Fibroblast of mammary gland (primary cell): ENCODE results near the gene ASTN2.

Experiments used
- DNase-seq: peaks from one replicate; pipeline ENCODE4 v3.0.0-alpha.2; 2010; ENCODE audit warnings: low read depth
- H3K4me3 ChIP-seq: 2 replicates; pipeline ENCODE4 v1.5.1; 2011; ENCODE audit warnings: low read depth, mild to moderate bottlenecking, low read length, moderate library complexity; ENCODE audit not compliant: control insufficient read depth
- CTCF ChIP-seq: conservative IDR thresholded peaks from 2 replicates; pipeline ENCODE4 v1.5.1; 2011; ENCODE audit warnings: low read depth, low read length, inconsistent platforms; ENCODE audit not compliant: control insufficient read depth, insufficient read depth

The ASTN2 gene

DNA sequence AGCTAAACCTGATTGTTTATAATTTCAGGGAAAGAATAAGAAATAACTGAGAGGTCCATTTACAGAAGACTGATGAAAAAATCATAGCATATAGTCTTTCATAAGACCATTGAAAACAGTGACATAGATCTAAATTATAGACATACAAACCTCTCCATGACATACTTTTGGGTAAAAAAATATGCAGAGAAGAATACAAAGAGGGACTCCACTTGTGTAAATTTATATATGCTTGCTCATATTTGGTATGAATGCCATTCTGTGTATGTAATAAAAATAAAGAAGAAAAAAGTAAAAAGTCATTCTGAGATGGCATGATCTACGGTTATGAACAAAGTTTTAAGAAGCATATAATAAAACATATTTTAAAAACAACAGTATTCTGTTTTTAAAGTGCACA, 310.7 kb downstream of the ASTN2 start:
- TF ChIP-seq CTCF: no peak
- DNase-seq: no peak
- no peak overlapping the region for H3K4me3 ChIP-seq

DNA sequence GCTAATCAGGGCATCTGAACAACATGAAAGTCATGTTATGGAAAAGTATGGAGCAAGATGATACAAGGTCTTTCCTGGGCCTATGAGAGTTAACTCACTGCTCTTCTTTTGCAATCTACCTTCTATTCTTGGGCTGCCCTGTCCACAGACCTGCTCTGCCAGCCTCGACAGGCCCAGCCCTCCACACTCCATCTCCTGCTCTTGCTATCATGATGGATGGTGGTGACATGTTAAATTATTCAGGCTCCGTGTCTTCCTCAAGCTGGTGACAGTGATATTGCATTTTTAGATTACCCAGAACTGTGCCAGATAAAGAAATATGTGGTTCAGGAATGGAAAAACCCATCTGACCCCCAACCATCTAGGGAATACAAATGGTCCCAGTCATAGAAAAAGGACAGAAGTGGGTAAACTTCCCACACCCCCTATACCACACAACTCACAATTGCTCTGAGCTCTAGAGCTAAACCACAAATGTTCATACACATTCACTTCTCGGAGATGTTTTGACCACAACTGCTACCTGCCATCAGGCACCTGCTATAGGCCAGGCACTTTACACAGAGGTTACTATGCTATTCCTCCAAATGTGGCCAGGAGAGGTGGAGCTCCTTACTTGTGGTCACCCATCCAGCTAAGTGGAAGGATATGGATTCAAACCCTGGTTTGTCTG, 311.3 kb downstream of the ASTN2 start:
- DNase-seq: no peak
- H3K4me3 ChIP-seq: no peak overlapping the region
- TF ChIP-seq CTCF: no peak

DNA sequence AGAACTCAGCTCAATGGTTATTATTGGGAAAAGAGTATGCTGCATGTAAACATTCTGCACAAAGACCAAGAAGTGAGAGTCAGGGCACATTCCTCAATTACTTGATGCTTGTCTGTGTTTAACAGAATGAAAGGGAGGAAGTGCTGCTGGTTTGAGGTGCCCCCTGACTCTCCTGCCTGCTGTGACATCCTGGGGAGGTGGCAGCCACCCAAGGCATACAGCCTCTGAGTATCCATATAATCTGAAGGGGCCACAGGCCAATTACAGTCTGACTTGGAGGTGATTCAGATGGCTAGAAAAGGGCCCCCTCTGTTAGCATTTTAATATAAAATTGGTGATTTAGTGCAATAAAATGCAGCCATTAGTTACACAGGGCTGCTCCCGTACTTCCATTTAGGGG, 313.8 kb downstream of the ASTN2 start:
- no peak for TF ChIP-seq CTCF
- no peak overlapping the region for H3K4me3 ChIP-seq
- no peak for DNase-seq

DNA sequence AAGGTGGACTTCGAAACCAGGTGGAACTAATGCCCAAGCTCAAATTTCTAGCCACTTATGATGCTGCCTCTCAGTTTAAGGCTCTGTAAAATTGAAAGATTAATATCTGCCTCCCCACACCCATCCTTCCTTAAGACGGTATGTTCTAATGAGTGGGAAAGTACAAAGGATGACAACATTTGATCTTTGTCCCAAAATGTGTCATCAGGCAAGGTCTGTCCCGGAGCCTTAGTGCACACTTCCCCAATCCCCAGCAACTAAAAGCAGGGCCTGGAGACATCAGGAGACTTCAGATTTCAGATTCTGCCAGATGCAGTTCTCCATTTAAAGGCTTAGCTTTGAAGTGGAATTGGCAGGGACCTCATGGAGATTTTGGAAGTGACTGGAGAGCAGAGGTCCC, 316.5 kb downstream of the ASTN2 start:
- no peak for TF ChIP-seq CTCF
- no peak for DNase-seq
- H3K4me3 ChIP-seq: no peak overlapping the region

GRCh38 chr9:117097761-117098160, 317.1 kb downstream of the ASTN2 start:
- no peak for DNase-seq
- no peak overlapping the region for H3K4me3 ChIP-seq
- TF ChIP-seq CTCF: no peak

DNA sequence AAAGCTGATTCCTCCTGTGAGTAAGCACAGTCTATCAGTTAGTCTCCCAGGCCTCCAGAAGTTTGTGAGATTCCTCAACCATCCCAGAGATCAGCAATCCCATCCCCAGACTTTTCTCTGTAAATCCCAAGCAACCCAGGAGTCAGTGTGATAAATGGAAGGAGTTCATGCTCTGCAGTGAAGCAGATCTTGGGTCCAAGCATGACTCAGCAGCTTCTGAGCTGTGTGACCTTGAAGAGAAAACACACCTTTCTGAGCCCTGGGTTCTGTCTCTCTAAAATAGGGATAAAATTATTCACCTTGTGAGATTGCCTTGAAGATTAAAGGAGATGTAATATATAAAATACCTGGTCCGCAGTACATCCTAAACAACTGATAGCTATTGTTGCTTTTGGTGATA, 318.7 kb downstream of the ASTN2 start:
- DNase-seq: no peak
- TF ChIP-seq CTCF: no peak
- H3K4me3 ChIP-seq: no peak overlapping the region

DNA sequence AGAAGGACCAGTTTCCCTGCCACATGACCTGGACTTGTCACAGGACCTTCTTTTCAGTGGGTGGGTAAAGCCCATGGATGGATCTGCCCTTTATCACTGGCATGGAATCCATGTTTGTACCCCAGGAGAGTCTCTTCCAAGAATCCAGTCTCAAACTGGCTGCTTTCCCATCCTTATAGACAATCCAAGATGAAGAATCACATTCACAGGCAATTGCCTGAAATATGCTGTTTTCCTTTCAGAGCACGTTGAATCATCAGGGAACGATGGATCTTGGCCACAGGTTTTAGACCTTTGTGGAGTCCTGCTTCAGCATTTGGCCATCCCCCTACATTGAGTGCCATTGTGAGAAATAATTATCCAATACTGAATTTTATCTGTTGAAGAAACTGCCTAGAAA, 319.8 kb downstream of the ASTN2 start:
- H3K4me3 ChIP-seq: no peak overlapping the region
- peak; percentile 14 for DNase-seq
- no peak for TF ChIP-seq CTCF
